Activated CD4-positive, alpha-beta memory T cell treated with anti-CD3 and anti-CD28 coated beads, Interleukin-2, amount 10 ng/mL, durations not matched to agents 7 days and 5 days (primary cell): ENCODE measurements around the gene CDH13. TPM values are rescaled to one million over a fixed set of nuclear protein-coding genes. Genes with fewer than 3 reads are reported as not detected.

Source experiments
- CTCF ChIA-PET: fragments of 350-600 bp; sonication (Branson Sonifier 250); formaldehyde crosslinking; loops from one replicate; lab custom pipeline; 2021; ENCODE audit warnings: antibody characterized with exemption, inconsistent platforms; lab: Charles Lee
- POLR2A ChIA-PET: fragments of 350-600 bp; sonication (Branson Sonifier 250); formaldehyde crosslinking; loops from one replicate; lab custom pipeline; 2021; ENCODE audit warnings: antibody characterized with exemption; lab: Charles Lee
- DNase-seq: peaks from one replicate; pipeline ENCODE4 v3.0.0-alpha.2; 2020
- H3K27ac Mint-ChIP-seq: one replicate; pipeline ENCODE4 v1.8.0; 2021; ENCODE audit warnings: mild to moderate bottlenecking, mixed read lengths
- H3K27me3 Mint-ChIP-seq: one replicate; pipeline ENCODE4 v1.8.0; 2021; ENCODE audit warnings: mixed read lengths
- H3K36me3 Mint-ChIP-seq: one replicate; pipeline ENCODE4 v1.8.0; 2021; ENCODE audit warnings: low read depth, mixed read lengths
- H3K4me1 Mint-ChIP-seq: one replicate; pipeline ENCODE4 v1.8.0; 2021; ENCODE audit warnings: mixed read lengths
- H3K4me3 Mint-ChIP-seq: one replicate; pipeline ENCODE4 v1.8.0; 2021; ENCODE audit warnings: mild to moderate bottlenecking, mixed read lengths
- H3K9me3 Mint-ChIP-seq: one replicate; pipeline ENCODE4 v1.8.0; 2021; ENCODE audit warnings: mixed read lengths
- total RNA-seq, 2 experiments: library from RNA; stranded (reverse); gene quantifications; one replicate each; pipeline ENCODE4 v1.2.3, GENCODE V29; 2021

Gene CDH13
- total RNA-seq, 2 experiments from 2014 or later: not detected

- Mint-ChIP-seq H3K36me3 (peaks cover 3% of the 10 kb centered on the region), H3K27ac (no peak overlapping the region), H3K4me1 (peaks cover 5% of the 10 kb centered on the region), H3K27me3 (peaks cover 7% of the 10 kb centered on the region), H3K9me3 (peaks cover 10% of the 10 kb centered on the region), H3K4me3 (no peak overlapping the region)
- no peak for DNase-seq
- ChIA-PET CTCF (no interaction called here), POLR2A (no interaction called here)
These were observed 310.3 kb downstream of the CDH13 start for GRCh38 chr16:82936941-82937551.

- Mint-ChIP-seq H3K4me3 (no peak overlapping the region), H3K36me3 (peaks cover 1% of the 10 kb centered on the region), H3K27me3 (peaks cover 7% of the 10 kb centered on the region), H3K4me1 (peaks cover 5% of the 10 kb centered on the region), H3K9me3 (peaks cover 9% of the 10 kb centered on the region), H3K27ac (no peak overlapping the region)
- POLR2A ChIA-PET: no interaction called here
- CTCF ChIA-PET: no interaction called here
- no peak for DNase-seq
These were observed 311.3 kb downstream of the CDH13 start for GRCh38 chr16:82937926-82938520.

GRCh38 chr16:82943371-82943770, 316.6 kb downstream of the CDH13 start:
- ChIA-PET CTCF (no interaction called here), POLR2A (no interaction called here)
- H3K27ac Mint-ChIP-seq: no peak overlapping the region
- peaks cover 4% of the 10 kb centered on the region for H3K27me3 Mint-ChIP-seq
- no peak overlapping the region for H3K4me3 Mint-ChIP-seq
- peaks cover 9% of the 10 kb centered on the region for H3K36me3 Mint-ChIP-seq
- DNase-seq: no peak
- peaks cover 18% of the 10 kb centered on the region for H3K4me1 Mint-ChIP-seq
- peaks cover 10% of the 10 kb centered on the region for H3K9me3 Mint-ChIP-seq

- Mint-ChIP-seq H3K36me3 (peaks cover 9% of the 10 kb centered on the region), H3K9me3 (peaks cover 10% of the 10 kb centered on the region), H3K4me3 (no peak overlapping the region), H3K4me1 (peaks cover 18% of the 10 kb centered on the region), H3K27me3 (peaks cover 3% of the 10 kb centered on the region), H3K27ac (peak overlapping the region; percentile 37)
- CTCF ChIA-PET: no interaction called here
- POLR2A ChIA-PET: interaction anchor here (1.6 kb wide), 1 partner anchor 21 kb away, joined by 5 read pairs; no protein-coding TSS in a partner anchor
- peak; percentile 42 for DNase-seq
These were observed 318.8 kb downstream of the CDH13 start for GRCh38 chr16:82945420-82946101.

GRCh38 chr16:82947698-82948097, 320.9 kb downstream of the CDH13 start:
- CTCF ChIA-PET: no interaction called here
- POLR2A ChIA-PET: no interaction called here
- no peak for DNase-seq
- Mint-ChIP-seq H3K9me3 (peaks cover 10% of the 10 kb centered on the region), H3K4me3 (no peak overlapping the region), H3K27me3 (no peaks in the 10 kb centered on the region), H3K36me3 (peaks cover 9% of the 10 kb centered on the region), H3K4me1 (peaks cover 18% of the 10 kb centered on the region), H3K27ac (no peak overlapping the region)

GRCh38 chr16:82949016-82949415, 322.2 kb downstream of the CDH13 start:
- Mint-ChIP-seq H3K4me1 (peaks cover 18% of the 10 kb centered on the region), H3K36me3 (peaks cover 9% of the 10 kb centered on the region), H3K9me3 (peaks cover 9% of the 10 kb centered on the region), H3K27ac (no peak overlapping the region), H3K27me3 (no peaks in the 10 kb centered on the region), H3K4me3 (no peak overlapping the region)
- CTCF ChIA-PET: no interaction called here
- DNase-seq: no peak
- POLR2A ChIA-PET: no interaction called here

GRCh38 chr16:82953517-82953916, 326.7 kb downstream of the CDH13 start:
- H3K4me1 Mint-ChIP-seq: peaks cover 11% of the 10 kb centered on the region
- H3K9me3 Mint-ChIP-seq: no peaks in the 10 kb centered on the region
- ChIA-PET POLR2A (no interaction called here), CTCF (no interaction called here)
- no peak overlapping the region for H3K4me3 Mint-ChIP-seq
- H3K27ac Mint-ChIP-seq: no peak overlapping the region
- H3K36me3 Mint-ChIP-seq: no peaks in the 10 kb centered on the region
- peaks cover 7% of the 10 kb centered on the region for H3K27me3 Mint-ChIP-seq
- DNase-seq: no peak

- POLR2A ChIA-PET: no interaction called here
These were observed 327.6 kb downstream of the CDH13 start for GRCh38 chr16:82954224-82954929.

GRCh38 chr16:82955741-82956348, 329.1 kb downstream of the CDH13 start:
- peaks cover 11% of the 10 kb centered on the region for H3K4me1 Mint-ChIP-seq
- CTCF ChIA-PET: no interaction called here
- DNase-seq: no peak
- POLR2A ChIA-PET: no interaction called here
- no peak overlapping the region for H3K27ac Mint-ChIP-seq
- no peaks in the 10 kb centered on the region for H3K36me3 Mint-ChIP-seq
- H3K27me3 Mint-ChIP-seq: peaks cover 7% of the 10 kb centered on the region
- H3K4me3 Mint-ChIP-seq: no peak overlapping the region
- no peaks in the 10 kb centered on the region for H3K9me3 Mint-ChIP-seq

More at GRCh38 chr16:82954224-82954929, 327.6 kb downstream of the CDH13 start:
- Mint-ChIP-seq H3K27ac (no peak overlapping the region), H3K4me3 (no peak overlapping the region), H3K9me3 (no peaks in the 10 kb centered on the region), H3K36me3 (no peaks in the 10 kb centered on the region), H3K27me3 (peaks cover 7% of the 10 kb centered on the region), H3K4me1 (peaks cover 11% of the 10 kb centered on the region)
- DNase-seq: no peak
- CTCF ChIA-PET: no interaction called here

GRCh38 chr16:82957212-82957611, 330.4 kb downstream of the CDH13 start:
- H3K36me3 Mint-ChIP-seq: no peaks in the 10 kb centered on the region
- no peak overlapping the region for H3K27ac Mint-ChIP-seq
- no peaks in the 10 kb centered on the region for H3K9me3 Mint-ChIP-seq
- peaks cover 11% of the 10 kb centered on the region for H3K4me1 Mint-ChIP-seq
- no peak overlapping the region for H3K4me3 Mint-ChIP-seq
- POLR2A ChIA-PET: no interaction called here
- no peak for DNase-seq
- H3K27me3 Mint-ChIP-seq: peaks cover 7% of the 10 kb centered on the region
- CTCF ChIA-PET: no interaction called here

GRCh38 chr16:82960918-82961317, 334.1 kb downstream of the CDH13 start:
- no peak for DNase-seq
- no peaks in the 10 kb centered on the region for H3K36me3 Mint-ChIP-seq
- H3K4me3 Mint-ChIP-seq: no peak overlapping the region
- peaks cover 5% of the 10 kb centered on the region for H3K27me3 Mint-ChIP-seq
- CTCF ChIA-PET: no interaction called here
- POLR2A ChIA-PET: no interaction called here
- peaks cover 7% of the 10 kb centered on the region for H3K4me1 Mint-ChIP-seq
- H3K27ac Mint-ChIP-seq: no peak overlapping the region
- no peaks in the 10 kb centered on the region for H3K9me3 Mint-ChIP-seq

GRCh38 chr16:82963653-82964052, 336.9 kb downstream of the CDH13 start:
- ChIA-PET CTCF (no interaction called here), POLR2A (no interaction called here)
- Mint-ChIP-seq H3K27ac (no peak overlapping the region), H3K27me3 (no peaks in the 10 kb centered on the region), H3K9me3 (peaks cover 3% of the 10 kb centered on the region), H3K4me3 (no peak overlapping the region), H3K4me1 (no peaks in the 10 kb centered on the region), H3K36me3 (no peaks in the 10 kb centered on the region)
- no peak for DNase-seq

- CTCF ChIA-PET: no interaction called here
- POLR2A ChIA-PET: no interaction called here
- no peaks in the 10 kb centered on the region for H3K27me3 Mint-ChIP-seq
- H3K4me1 Mint-ChIP-seq: no peaks in the 10 kb centered on the region
- no peak overlapping the region for H3K4me3 Mint-ChIP-seq
- no peak overlapping the region for H3K27ac Mint-ChIP-seq
- H3K36me3 Mint-ChIP-seq: no peaks in the 10 kb centered on the region
- peaks cover 7% of the 10 kb centered on the region for H3K9me3 Mint-ChIP-seq
- no peak for DNase-seq
These were observed 339.0 kb downstream of the CDH13 start for GRCh38 chr16:82965808-82966207.
